ENCODE measurements around the gene FGF22.

The FGF22 gene

DNA sequence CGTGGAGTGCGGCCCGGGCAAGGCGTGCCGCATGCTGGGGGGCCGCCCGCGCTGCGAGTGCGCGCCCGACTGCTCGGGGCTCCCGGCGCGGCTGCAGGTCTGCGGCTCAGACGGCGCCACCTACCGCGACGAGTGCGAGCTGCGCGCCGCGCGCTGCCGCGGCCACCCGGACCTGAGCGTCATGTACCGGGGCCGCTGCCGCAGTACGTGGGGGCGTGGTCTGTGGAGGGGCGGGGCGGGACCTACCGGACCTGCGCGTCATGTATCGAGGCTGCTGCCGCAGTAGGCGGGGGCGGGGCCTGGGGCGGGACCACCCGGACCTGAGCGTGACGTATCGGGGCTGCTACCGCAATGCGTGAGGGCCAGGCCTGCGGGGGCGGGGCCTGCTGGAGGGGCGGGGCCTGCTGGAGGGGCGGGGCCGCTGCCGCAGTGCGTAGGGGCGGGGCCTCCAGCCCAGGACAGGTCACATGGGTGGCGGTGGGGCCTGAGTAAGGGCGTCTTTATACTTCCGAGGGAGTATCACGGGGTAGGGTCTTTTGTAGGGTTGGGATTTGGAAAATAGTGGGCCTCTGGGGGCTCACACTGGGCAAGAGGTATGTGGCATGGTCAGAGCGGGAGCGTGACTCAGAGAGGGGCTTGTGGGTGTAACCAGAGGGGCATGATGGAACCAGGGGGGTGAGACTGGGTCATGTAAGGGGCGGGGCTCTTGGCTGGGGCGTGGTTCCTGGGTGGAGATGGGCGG, 40.8 kb downstream of the FGF22 start:
- DNase-seq (ENCODE audit: low read depth): peak; percentile 61

GRCh38 chr19:681029-682019, 41.6 kb downstream of the FGF22 start:
- no peak for DNase-seq (ENCODE audit: low read depth)

DNA sequence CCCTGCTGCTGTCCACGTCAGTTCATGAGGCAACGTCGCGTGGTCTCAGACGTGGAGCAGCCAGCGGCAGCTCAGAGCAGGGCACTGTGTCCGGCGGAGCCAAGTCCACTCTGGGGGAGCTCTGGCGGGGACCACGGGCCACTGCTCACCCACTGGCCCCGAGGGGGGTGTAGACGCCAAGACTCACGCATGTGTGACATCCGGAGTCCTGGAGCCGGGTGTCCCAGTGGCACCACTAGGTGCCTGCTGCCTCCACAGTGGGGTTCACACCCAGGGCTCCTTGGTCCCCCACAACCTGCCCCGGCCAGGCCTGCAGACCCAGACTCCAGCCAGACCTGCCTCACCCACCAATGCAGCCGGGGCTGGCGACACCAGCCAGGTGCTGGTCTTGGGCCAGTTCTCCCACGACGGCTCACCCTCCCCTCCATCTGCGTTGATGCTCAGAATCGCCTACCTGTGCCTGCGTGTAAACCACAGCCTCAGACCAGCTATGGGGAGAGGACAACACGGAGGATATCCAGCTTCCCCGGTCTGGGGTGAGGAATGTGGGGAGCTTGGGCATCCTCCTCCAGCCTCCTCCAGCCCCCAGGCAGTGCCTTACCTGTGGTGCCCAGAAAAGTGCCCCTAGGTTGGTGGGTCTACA, 43.1 kb downstream of the FGF22 start:
- no peak for DNase-seq (ENCODE audit: low read depth)

DNA sequence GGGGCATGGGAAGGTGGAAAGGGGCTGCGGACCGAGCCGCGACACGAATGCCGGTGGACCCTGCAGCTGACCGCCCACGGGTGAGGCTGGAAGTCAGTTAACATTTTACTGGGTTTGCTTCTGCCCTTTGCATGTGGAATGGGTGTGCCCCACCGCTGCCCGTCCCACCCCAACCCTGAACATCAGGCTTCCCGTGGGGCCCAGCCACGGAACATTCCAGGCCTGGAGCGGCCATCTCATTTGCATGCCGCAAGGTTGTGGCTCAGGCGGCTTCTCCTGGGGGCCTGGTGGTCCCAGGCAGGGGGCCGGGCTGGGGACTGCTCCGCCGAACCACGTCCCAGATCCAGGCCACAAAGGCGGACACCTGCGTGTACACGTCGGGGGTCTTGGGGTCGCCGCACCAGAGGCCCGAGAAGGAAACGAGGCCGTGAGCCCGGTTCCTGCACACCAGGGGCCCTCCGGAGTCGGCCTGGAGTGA, 45.8 kb downstream of the FGF22 start:
- no peak for DNase-seq (ENCODE audit: low read depth)

GRCh38 chr19:686589-687297, 47.1 kb downstream of the FGF22 start:
- DNase-seq (ENCODE audit: low read depth): no peak

DNA sequence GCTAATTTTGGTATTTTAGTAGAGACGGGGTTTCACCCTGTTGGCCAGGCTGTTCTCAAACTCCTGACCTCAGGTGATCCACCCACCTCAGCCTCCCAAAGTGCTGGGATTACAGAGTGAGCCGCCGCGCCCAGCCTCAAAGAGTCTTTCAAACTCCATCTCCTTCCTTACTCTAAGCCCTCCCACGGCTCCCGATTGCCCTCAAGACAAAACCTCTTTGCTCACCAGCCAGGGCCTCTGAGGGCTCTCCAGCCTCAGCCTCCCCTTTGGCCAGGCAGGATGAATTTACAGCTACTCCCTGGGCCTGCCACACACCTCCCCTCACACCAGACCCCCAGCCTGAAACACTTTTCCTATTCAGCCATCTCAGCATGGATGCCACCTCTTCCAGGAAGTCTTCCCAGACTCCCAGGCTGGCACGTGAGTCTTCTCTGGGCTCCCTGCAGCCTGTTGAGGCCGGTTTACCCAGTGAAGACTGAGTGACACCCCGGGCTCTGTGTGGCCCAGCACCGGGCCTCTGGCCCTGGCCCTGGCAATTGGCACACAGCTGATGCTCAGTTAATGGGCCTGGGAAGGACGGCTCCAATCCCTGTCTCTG, 48.0 kb downstream of the FGF22 start:
- no peak for DNase-seq (ENCODE audit: low read depth)

GRCh38 chr19:688214-688613, 48.5 kb downstream of the FGF22 start:
- DNase-seq (ENCODE audit: low read depth): no peak

- DNase-seq (ENCODE audit: low read depth): no peak
Observed at GRCh38 chr19:688992-689391, 49.3 kb downstream of the FGF22 start.

- DNase-seq (ENCODE audit: low read depth): no peak
Observed at GRCh38 chr19:690203-690602, 50.5 kb downstream of the FGF22 start.

All from GM04503 (cell line).